OCI-LY3 (cell line): Measurements from ENCODE around the gene YPEL5.

Experiments used
- H2AFZ ChIP-seq: fragments of 200-600, 300-600 bp; shearing (Covaris generic); 2 replicates; pipeline ENCODE4 v1.6.0; 2014; ENCODE audit warnings: antibody characterized with exemption, low read depth, low read length
- H3K27ac ChIP-seq: fragments of 200-600, 300-600 bp; sonication (generic); 2 replicates; pipeline ENCODE4 v1.5.1; 2014; ENCODE audit warnings: mild to moderate bottlenecking, low read length, moderate library complexity, mixed read lengths
- H3K27me3 ChIP-seq: fragments of 200-600, 300-600 bp; sonication (generic); 2 replicates; pipeline ENCODE4 v1.6.1; 2014; ENCODE audit warnings: low read depth, low read length, mixed read lengths
- H3K36me3 ChIP-seq: fragments of 200-600, 300-600 bp; sonication (generic); replicated peaks from 2 replicates; pipeline ENCODE3; 2014; ENCODE audit warnings: low read depth, low read length, mixed read lengths
- H3K4me1 ChIP-seq: fragments of 300-600, 200-600 bp; sonication (generic); 2 replicates; pipeline ENCODE4 v1.6.1; 2014; ENCODE audit warnings: low read length, mixed read lengths
- H3K4me2 ChIP-seq: fragments of 200-600, 300-600 bp; sonication (generic); 2 replicates; pipeline ENCODE4 v1.6.1; 2014; ENCODE audit warnings: low read length, mixed read lengths
- H3K4me3 ChIP-seq: fragments of 300-600, 200-600 bp; sonication (generic); 2 replicates; pipeline ENCODE4 v1.5.1; 2014; ENCODE audit warnings: antibody characterized with exemption, mild to moderate bottlenecking, low read length, moderate library complexity
- H3K79me2 ChIP-seq: fragments of 300-600, 200-600 bp; shearing (Covaris generic); 2 replicates; pipeline ENCODE4 v1.6.1; 2014; ENCODE audit warnings: mild to moderate bottlenecking, low read length, mixed read lengths
- H3K9ac ChIP-seq: fragments of 300-600, 200-600 bp; shearing (Covaris generic); 2 replicates; pipeline ENCODE4 v1.6.0; 2014; ENCODE audit warnings: mild to moderate bottlenecking, low read length, moderate library complexity
- H3K9me3 ChIP-seq: fragments of 200-600, 300-600 bp; shearing (Covaris generic); 2 replicates; pipeline ENCODE4 v1.6.1; 2014; ENCODE audit warnings: low read length, mixed read lengths; ENCODE audit not compliant: insufficient read depth
- H4K20me1 ChIP-seq: fragments of 200-600, 300-600 bp; sonication (generic); 2 replicates; pipeline ENCODE4 v1.6.1; 2016; ENCODE audit warnings: low read length, mixed read lengths; ENCODE audit not compliant: insufficient read depth
- EZH2phosphoT487 ChIP-seq: fragments of 200-600 bp; shearing (Covaris generic); IDR thresholded peaks from 2 replicates; pipeline ENCODE4 v1.6.1; 2018; ENCODE audit warnings: antibody characterized with exemption, mixed run types, low read depth
- TF ChIP-seq, protein P1 (sequence below): fragments of 200-600, 300-600 bp; sonication (generic); IDR thresholded peaks from 2 replicates; pipeline ENCODE4 v1.5.1; 2014; ENCODE audit warnings: antibody characterized with exemption, low read length, low read depth

The YPEL5 gene

DNA sequence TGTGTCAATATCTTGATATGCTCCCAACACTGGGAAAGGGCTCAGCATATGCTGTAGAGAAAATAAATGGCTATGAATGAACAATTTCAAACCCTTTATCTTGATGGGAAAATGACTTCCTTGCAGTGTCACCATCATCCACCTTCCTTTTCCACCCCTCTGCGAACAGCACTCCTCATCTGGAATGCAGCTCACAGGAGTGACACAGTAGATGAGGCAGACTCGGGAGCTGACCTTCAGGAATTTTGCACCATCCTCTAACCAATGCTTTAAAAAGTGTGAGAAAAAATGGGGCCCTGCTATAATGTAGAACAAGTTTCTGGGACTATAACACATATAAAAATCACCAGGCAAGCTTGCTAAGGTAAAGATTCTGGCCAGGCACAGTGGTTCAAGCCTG is 41.3 kb upstream of the YPEL5 start:
- no peak for TF ChIP-seq EZH2phosphoT487
- TF ChIP-seq, protein P1, sequence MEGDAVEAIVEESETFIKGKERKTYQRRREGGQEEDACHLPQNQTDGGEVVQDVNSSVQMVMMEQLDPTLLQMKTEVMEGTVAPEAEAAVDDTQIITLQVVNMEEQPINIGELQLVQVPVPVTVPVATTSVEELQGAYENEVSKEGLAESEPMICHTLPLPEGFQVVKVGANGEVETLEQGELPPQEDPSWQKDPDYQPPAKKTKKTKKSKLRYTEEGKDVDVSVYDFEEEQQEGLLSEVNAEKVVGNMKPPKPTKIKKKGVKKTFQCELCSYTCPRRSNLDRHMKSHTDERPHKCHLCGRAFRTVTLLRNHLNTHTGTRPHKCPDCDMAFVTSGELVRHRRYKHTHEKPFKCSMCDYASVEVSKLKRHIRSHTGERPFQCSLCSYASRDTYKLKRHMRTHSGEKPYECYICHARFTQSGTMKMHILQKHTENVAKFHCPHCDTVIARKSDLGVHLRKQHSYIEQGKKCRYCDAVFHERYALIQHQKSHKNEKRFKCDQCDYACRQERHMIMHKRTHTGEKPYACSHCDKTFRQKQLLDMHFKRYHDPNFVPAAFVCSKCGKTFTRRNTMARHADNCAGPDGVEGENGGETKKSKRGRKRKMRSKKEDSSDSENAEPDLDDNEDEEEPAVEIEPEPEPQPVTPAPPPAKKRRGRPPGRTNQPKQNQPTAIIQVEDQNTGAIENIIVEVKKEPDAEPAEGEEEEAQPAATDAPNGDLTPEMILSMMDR: no peak
- Histone ChIP-seq H3K4me3 (no peak overlapping the region), H3K9ac (no peak overlapping the region), H3K4me2 (no peak overlapping the region), H3K27me3 (peaks cover 43% of the 10 kb centered on the region), H3K79me2 (no peaks in the 10 kb centered on the region), H3K9me3 (no peaks in the 10 kb centered on the region), H3K4me1 (no peaks in the 10 kb centered on the region), H3K27ac (no peak overlapping the region), H2AFZ (no peak overlapping the region), H4K20me1 (no peaks in the 10 kb centered on the region), H3K36me3 (no peaks in the 10 kb centered on the region)

DNA sequence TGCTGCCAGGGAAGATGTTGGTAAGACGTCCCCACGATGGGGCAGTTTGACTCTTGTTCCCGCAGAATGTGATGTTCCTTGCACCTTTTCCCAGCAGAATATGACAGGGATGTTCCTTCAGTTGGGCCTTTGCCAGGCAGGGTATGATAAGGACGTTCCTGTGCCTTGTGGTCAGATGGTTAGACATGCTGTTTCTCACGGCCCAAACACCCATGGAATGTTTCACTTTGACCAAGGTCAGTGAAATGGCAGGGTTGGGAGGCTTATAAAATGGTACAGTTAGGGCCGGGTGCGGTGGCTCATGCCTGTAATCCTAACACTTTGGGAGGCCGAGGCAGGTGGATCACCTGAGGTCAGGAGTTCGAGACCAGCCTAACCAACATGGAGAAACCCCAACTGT is 40.3 kb upstream of the YPEL5 start:
- H3K27me3 ChIP-seq: peaks cover 39% of the 10 kb centered on the region
- no peaks in the 10 kb centered on the region for H3K9me3 ChIP-seq
- H3K4me1 ChIP-seq: no peaks in the 10 kb centered on the region
- no peaks in the 10 kb centered on the region for H3K36me3 ChIP-seq
- H3K27ac ChIP-seq: no peak overlapping the region
- no peaks in the 10 kb centered on the region for H3K79me2 ChIP-seq
- no peaks in the 10 kb centered on the region for H4K20me1 ChIP-seq
- H3K9ac ChIP-seq: no peak overlapping the region
- no peak overlapping the region for H3K4me3 ChIP-seq
- TF ChIP-seq, protein P1: no peak
- TF ChIP-seq EZH2phosphoT487: no peak
- H3K4me2 ChIP-seq: no peak overlapping the region
- H2AFZ ChIP-seq: no peak overlapping the region

DNA sequence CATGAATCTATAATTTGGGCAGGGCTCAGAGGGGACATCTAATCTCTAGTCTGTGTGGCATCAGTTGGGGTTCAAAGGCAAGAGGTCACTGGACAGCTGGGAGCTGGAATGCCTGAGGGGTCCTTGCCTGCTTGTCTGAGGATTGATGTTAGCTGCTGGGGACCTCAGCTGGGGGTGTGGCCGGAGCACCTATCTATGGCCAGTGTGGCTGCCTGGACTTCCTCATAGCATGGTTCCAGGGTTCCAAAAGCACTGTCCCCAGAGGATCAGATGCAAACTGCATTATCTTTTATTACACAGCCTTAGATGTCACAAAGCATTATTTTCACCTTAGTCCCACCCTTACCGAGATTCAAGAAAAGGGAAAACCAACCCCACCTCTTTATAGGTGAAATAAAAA is 38.6 kb upstream of the YPEL5 start:
- H3K4me2 ChIP-seq: no peak overlapping the region
- TF ChIP-seq, protein P1: no peak
- TF ChIP-seq EZH2phosphoT487: no peak

DNA sequence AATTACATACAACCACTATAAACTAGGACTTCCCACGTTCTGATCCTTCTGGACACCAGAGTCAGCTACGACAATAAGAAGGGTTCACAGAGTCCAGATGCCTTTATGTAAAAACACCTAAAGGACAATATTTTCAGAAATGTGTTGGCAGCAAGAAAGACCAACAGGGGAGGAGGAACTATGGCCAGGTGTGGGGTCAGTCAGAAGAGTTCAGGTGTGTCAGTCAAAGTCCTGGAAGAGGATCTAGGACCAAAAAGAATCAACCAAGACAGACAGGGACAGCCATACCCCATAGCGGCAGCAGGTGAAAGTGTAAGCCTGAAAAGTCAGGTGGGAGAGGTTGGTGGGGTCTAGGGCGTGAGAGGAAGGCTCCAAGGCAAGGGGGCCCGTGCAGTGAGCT is 38.0 kb upstream of the YPEL5 start:
- H3K27me3 ChIP-seq: peaks cover 17% of the 10 kb centered on the region
- H3K9ac ChIP-seq: no peak overlapping the region
- H3K79me2 ChIP-seq: no peaks in the 10 kb centered on the region
- no peak overlapping the region for H3K27ac ChIP-seq
- no peak overlapping the region for H3K4me2 ChIP-seq
- no peaks in the 10 kb centered on the region for H3K9me3 ChIP-seq
- no peaks in the 10 kb centered on the region for H3K36me3 ChIP-seq
- no peaks in the 10 kb centered on the region for H4K20me1 ChIP-seq
- H3K4me3 ChIP-seq: no peak overlapping the region
- H3K4me1 ChIP-seq: no peaks in the 10 kb centered on the region
- no peak overlapping the region for H2AFZ ChIP-seq
- TF ChIP-seq EZH2phosphoT487: no peak
- TF ChIP-seq, protein P1: no peak

More for the DNA sequence above, 38.6 kb upstream of the YPEL5 start:
- Histone ChIP-seq H3K27ac (no peak overlapping the region), H3K79me2 (no peaks in the 10 kb centered on the region), H3K4me1 (no peaks in the 10 kb centered on the region), H4K20me1 (no peaks in the 10 kb centered on the region), H3K4me3 (no peak overlapping the region), H3K27me3 (peaks cover 24% of the 10 kb centered on the region), H2AFZ (no peak overlapping the region), H3K9ac (no peak overlapping the region), H3K36me3 (no peaks in the 10 kb centered on the region), H3K9me3 (no peaks in the 10 kb centered on the region)
